CD8-positive, alpha-beta memory T cell (primary cell): ENCODE results near the gene PDZD7. TPM values are rescaled to one million over a fixed set of nuclear protein-coding genes. Genes with fewer than 3 reads are reported as not detected.
"Not testable (repeated sequence)": the region's sequence is repeated elsewhere in the genome, so short reads cannot be mapped to it uniquely, and the experiment has no call there.

Experiments used
- CTCF ChIA-PET: fragments of 350-600 bp; sonication (Branson Sonifier 250); formaldehyde crosslinking; loops from one replicate; lab custom pipeline; 2021; ENCODE audit warnings: antibody characterized with exemption; lab: Charles Lee
- POLR2A ChIA-PET: fragments of 350-600 bp; sonication (Branson Sonifier 250); formaldehyde crosslinking; loops from one replicate; lab custom pipeline; 2021; ENCODE audit warnings: antibody characterized with exemption; lab: Charles Lee
- DNase-seq, 5 donors: peaks; one replicate each; pipeline versions ENCODE4 v3.0.0 to v3.0.0-alpha.2; 2020 to 2022; ENCODE audit warnings: mixed read lengths in 1 of 5
- H3K27ac ChIP-seq: one replicate; pipeline ENCODE4 v1.7.0; 2013; ENCODE audit warnings: low read depth, mild to moderate bottlenecking, low read length, moderate library complexity
- H3K27me3 ChIP-seq: 2 replicates; pipeline ENCODE4 v1.7.0; 2013; ENCODE audit warnings: low read length, mild to moderate bottlenecking; ENCODE audit not compliant: insufficient read depth, poor library complexity, severe bottlenecking
- H3K36me3 ChIP-seq: 2 replicates; pipeline ENCODE4 v1.7.0; 2013; ENCODE audit warnings: mild to moderate bottlenecking, low read length, moderate library complexity; ENCODE audit not compliant: insufficient read depth
- H3K4me1 ChIP-seq: 2 replicates; pipeline ENCODE4 v1.7.0; 2013; ENCODE audit warnings: mild to moderate bottlenecking, low read length, moderate library complexity; ENCODE audit not compliant: insufficient read depth
- H3K4me3 ChIP-seq: 2 replicates; pipeline ENCODE4 v1.7.0; 2013; ENCODE audit warnings: mild to moderate bottlenecking, low read length
- H3K9me3 ChIP-seq: 2 replicates; pipeline ENCODE4 v1.7.0; 2013; ENCODE audit warnings: mild to moderate bottlenecking, low read length
- H3K27ac Mint-ChIP-seq, 8 donors: one replicate each; pipeline ENCODE4 v1.8.0; 2020 to 2021; ENCODE audit warnings: mixed read lengths in 8 of 8, mild to moderate bottlenecking in 6 of 8, inconsistent platforms in 3 of 8, moderate library complexity in 3 of 8
- H3K27me3 Mint-ChIP-seq, 2 donors: one replicate each; pipeline ENCODE4 v1.8.0; 2020 to 2021; ENCODE audit warnings: mixed read lengths in 2 of 2, mild to moderate bottlenecking in 1 of 2, moderate library complexity in 1 of 2
- H3K36me3 Mint-ChIP-seq, 3 donors: one replicate each; pipeline ENCODE4 v1.8.0; 2020 to 2021; ENCODE audit warnings: mixed read lengths in 3 of 3, inconsistent platforms in 1 of 3, mild to moderate bottlenecking in 1 of 3
- H3K4me1 Mint-ChIP-seq, 3 donors: one replicate each; pipeline ENCODE4 v1.8.0; 2020 to 2021; ENCODE audit warnings: mixed read lengths in 3 of 3, inconsistent platforms in 1 of 3, mild to moderate bottlenecking in 1 of 3
- H3K4me3 Mint-ChIP-seq, 7 donors: one replicate each; pipeline ENCODE4 v1.8.0; 2020 to 2021; ENCODE audit warnings: mixed read lengths in 7 of 7, mild to moderate bottlenecking in 6 of 7, moderate library complexity in 4 of 7, inconsistent platforms in 2 of 7
- H3K9me3 Mint-ChIP-seq, 5 donors: one replicate each; pipeline ENCODE4 v1.8.0; 2020 to 2022; ENCODE audit warnings: mixed read lengths in 5 of 5, mild to moderate bottlenecking in 3 of 5, moderate library complexity in 2 of 5, inconsistent platforms in 1 of 5
- polyA plus RNA-seq: library from polyadenylated mRNA; unstranded; fragments of 300-500 nt; fragmentation: Illumina TruSeq; gene quantifications from one replicate; pipeline ENCODE4 v1.2.3, GENCODE V29; 2021
- total RNA-seq, 2 experiments: library from RNA; stranded (reverse); gene quantifications; one replicate each; pipeline ENCODE4 v1.2.3, GENCODE V29; 2021

Gene PDZD7
- total and polyA plus RNA-seq, 3 experiments from 2014 or later: 0.23 to 0.33 (median 0.31) TPM

- Mint-ChIP-seq H3K27ac (no peak overlapping the region), H3K4me1 (no peaks in the 10 kb centered on the region), H3K36me3 (peaks cover 0 to 39% (median 13%) of the 10 kb centered on the region in 3 donors), H3K27me3 (no peaks in the 10 kb centered on the region), H3K4me3 (no peak overlapping the region), H3K9me3 (no peaks in the 10 kb centered on the region)
- ChIA-PET POLR2A (no interaction called here), CTCF (no interaction called here)
- H3K4me1 ChIP-seq: no peaks in the 10 kb centered on the region
- no peak overlapping the region for H3K4me3 ChIP-seq
- no peak for DNase-seq
- H3K36me3 ChIP-seq: peaks cover 4% of the 10 kb centered on the region
- H3K9me3 ChIP-seq: no peaks in the 10 kb centered on the region
- H3K27me3 ChIP-seq: no peaks in the 10 kb centered on the region
- H3K27ac ChIP-seq: no peak overlapping the region
Observed at GRCh38 chr10:100978121-100978900, 52.6 kb downstream of the PDZD7 start.

- ChIA-PET CTCF (no interaction called here), POLR2A (no interaction called here)
- Mint-ChIP-seq H3K27me3 (no peaks in the 10 kb centered on the region), H3K27ac (peak overlapping the region in 4 of 8 donors; percentile 23 to 60 (median 55)), H3K4me3 (no peak overlapping the region), H3K9me3 (no peaks in the 10 kb centered on the region), H3K4me1 (no peaks in the 10 kb centered on the region), H3K36me3 (peaks cover 0 to 31% (median 13%) of the 10 kb centered on the region in 3 donors)
- H3K4me3 ChIP-seq: no peak overlapping the region
- no peak for DNase-seq
- H3K27me3 ChIP-seq: no peaks in the 10 kb centered on the region
- peaks cover 4% of the 10 kb centered on the region for H3K36me3 ChIP-seq
- H3K4me1 ChIP-seq: no peaks in the 10 kb centered on the region
- no peaks in the 10 kb centered on the region for H3K9me3 ChIP-seq
- H3K27ac ChIP-seq: no peak overlapping the region
Observed at GRCh38 chr10:100977436-100977835, 53.5 kb downstream of the PDZD7 start.

DNA sequence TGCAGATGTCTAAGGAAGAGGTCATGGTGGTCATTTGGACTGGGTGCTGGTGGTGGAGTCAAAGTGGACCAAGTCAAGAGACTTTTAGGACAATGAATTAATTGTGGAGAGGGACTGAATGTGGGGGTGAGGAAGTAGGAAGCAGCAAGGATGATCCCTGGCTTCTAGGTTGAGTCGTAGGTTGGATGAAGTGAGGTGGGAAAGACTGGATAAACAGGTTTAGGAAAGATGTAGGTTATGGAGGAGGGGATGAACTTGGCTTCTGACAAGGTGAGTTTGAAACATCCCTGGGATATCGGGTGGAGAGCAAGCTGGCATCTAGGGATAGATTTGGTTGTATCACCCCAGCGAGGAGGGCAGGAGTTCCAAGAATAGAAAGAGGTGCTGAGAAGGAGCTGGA, 54.0 kb downstream of the PDZD7 start:
- Histone ChIP-seq H3K4me3 (no peak overlapping the region), H3K36me3 (peaks cover 4% of the 10 kb centered on the region), H3K27me3 (no peaks in the 10 kb centered on the region), H3K4me1 (no peaks in the 10 kb centered on the region), H3K9me3 (no peaks in the 10 kb centered on the region), H3K27ac (no peak overlapping the region)
- Mint-ChIP-seq H3K27me3 (no peaks in the 10 kb centered on the region), H3K36me3 (peaks cover 0 to 26% (median 13%) of the 10 kb centered on the region in 3 donors), H3K4me1 (no peaks in the 10 kb centered on the region), H3K4me3 (no peak overlapping the region), H3K27ac (peak overlapping the region in 4 of 8 donors; percentile 6 to 60 (median 34)), H3K9me3 (no peaks in the 10 kb centered on the region)
- ChIA-PET CTCF (no interaction called here), POLR2A (no interaction called here)
- DNase-seq: no peak

GRCh38 chr10:100975397-100975796, 55.5 kb downstream of the PDZD7 start:
- POLR2A ChIA-PET, H3K4me3 Mint-ChIP-seq, H3K36me3 ChIP-seq, H3K27me3 Mint-ChIP-seq, DNase-seq, H3K27me3 ChIP-seq, H3K4me1 ChIP-seq, H3K4me3 ChIP-seq, H3K27ac ChIP-seq, H3K27ac Mint-ChIP-seq, H3K9me3 ChIP-seq, H3K9me3 Mint-ChIP-seq, CTCF ChIA-PET, H3K4me1 Mint-ChIP-seq: not testable (repeated sequence)
- H3K36me3 Mint-ChIP-seq: peaks cover 0 to 14% (median 10%) of the 10 kb centered on the region in 3 donors

- H3K27ac ChIP-seq: no peak overlapping the region
- Mint-ChIP-seq H3K4me1 (peaks cover 8 to 20% (median 19%) of the 10 kb centered on the region in 3 donors), H3K36me3 (peaks cover 0 to 6% (median 0%) of the 10 kb centered on the region in 3 donors), H3K27ac (peak overlapping the region in 2 of 8 donors; percentile 47 to 61), H3K4me3 (no peak overlapping the region), H3K9me3 (no peaks in the 10 kb centered on the region), H3K27me3 (no peaks in the 10 kb centered on the region)
- no peak overlapping the region for H3K4me3 ChIP-seq
- H3K9me3 ChIP-seq: no peaks in the 10 kb centered on the region
- DNase-seq: no peak
- no peaks in the 10 kb centered on the region for H3K27me3 ChIP-seq
- ChIA-PET POLR2A (no interaction called here), CTCF (interaction anchor here (1.5 kb wide), 1 partner anchor 25 kb away, joined by 5 read pairs; no protein-coding TSS in a partner anchor)
- no peaks in the 10 kb centered on the region for H3K36me3 ChIP-seq
- H3K4me1 ChIP-seq: peaks cover 5% of the 10 kb centered on the region
Observed at GRCh38 chr10:100972904-100973535, 57.9 kb downstream of the PDZD7 start.

DNA sequence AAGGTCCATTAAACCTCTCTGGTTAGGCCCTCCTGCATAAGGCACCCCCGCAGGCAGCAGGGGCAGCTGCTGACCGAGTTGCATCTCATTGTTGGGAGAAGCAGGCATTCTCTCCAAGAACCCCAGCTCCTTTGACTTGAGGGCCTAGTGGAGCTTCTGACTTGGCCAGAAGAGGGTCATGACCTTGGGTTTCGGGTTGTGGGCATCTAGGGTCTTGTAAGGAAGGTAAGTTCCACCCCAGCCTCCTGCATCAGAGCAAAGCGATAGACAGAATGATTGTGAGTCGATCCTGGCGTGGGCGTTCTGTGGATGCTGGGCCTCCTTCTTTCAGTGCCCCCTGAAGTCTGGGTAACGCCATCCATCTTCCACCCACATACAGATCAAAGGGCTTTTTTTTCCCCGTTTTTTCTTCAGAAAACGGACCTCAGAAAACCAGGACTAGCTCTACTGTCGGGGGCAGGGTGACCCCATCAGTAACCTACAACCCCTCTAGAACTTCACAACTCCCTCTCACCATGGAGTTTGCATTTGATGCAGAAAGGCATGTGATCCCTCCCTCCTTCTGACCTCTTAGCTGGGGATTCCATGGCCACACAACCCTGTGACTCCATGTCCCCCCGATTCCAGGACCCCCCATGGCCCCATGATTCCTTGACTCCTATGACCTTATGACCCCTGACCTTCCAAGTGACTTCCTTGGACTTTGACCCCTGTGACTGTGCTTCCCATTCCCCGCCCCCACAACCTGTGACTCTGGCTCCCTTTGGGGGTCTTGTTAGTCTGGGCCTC, 58.6 kb downstream of the PDZD7 start:
- Mint-ChIP-seq H3K4me3 (peak overlapping the region in 1 of 7 donors; percentile 8), H3K27ac (peak overlapping the region in 2 of 8 donors; percentile 47 to 61), H3K36me3 (peaks cover 0 to 6% (median 0%) of the 10 kb centered on the region in 3 donors), H3K9me3 (no peaks in the 10 kb centered on the region), H3K4me1 (peaks cover 8 to 20% (median 20%) of the 10 kb centered on the region in 3 donors), H3K27me3 (no peaks in the 10 kb centered on the region)
- Histone ChIP-seq H3K27ac (no peak overlapping the region), H3K4me1 (peaks cover 5% of the 10 kb centered on the region), H3K27me3 (no peaks in the 10 kb centered on the region), H3K4me3 (no peak overlapping the region), H3K36me3 (no peaks in the 10 kb centered on the region), H3K9me3 (no peaks in the 10 kb centered on the region)
- DNase-seq: no peak
- CTCF ChIA-PET: interaction anchor here (0.8 to 1.5 kb wide), 2 partner anchors 25 to 46 kb away, joined by 3 to 5 read pairs; no protein-coding TSS in a partner anchor
- POLR2A ChIA-PET: no interaction called here

- peaks cover 8 to 20% (median 20%) of the 10 kb centered on the region in 3 donors for H3K4me1 Mint-ChIP-seq
- no peaks in the 10 kb centered on the region for H3K9me3 ChIP-seq
- peaks cover 0 to 2% (median 0%) of the 10 kb centered on the region in 3 donors for H3K36me3 Mint-ChIP-seq
- no peaks in the 10 kb centered on the region for H3K36me3 ChIP-seq
- no peaks in the 10 kb centered on the region for H3K27me3 ChIP-seq
- no peaks in the 10 kb centered on the region for H3K27me3 Mint-ChIP-seq
- no peak for DNase-seq
- peak overlapping the region in 6 of 7 donors; percentile 13 to 74 (median 70) for H3K4me3 Mint-ChIP-seq
- no peak overlapping the region for H3K27ac ChIP-seq
- no peak overlapping the region for H3K4me3 ChIP-seq
- peak overlapping the region in 3 of 8 donors; percentile 10 to 63 (median 48) for H3K27ac Mint-ChIP-seq
- CTCF ChIA-PET: interaction anchor here (0.8 to 2.0 kb wide), 3 partner anchors 26 to 47 kb away, joined by 3 to 12 read pairs (median 5); no protein-coding TSS in a partner anchor
- no peaks in the 10 kb centered on the region for H3K9me3 Mint-ChIP-seq
- POLR2A ChIA-PET: no interaction called here
- H3K4me1 ChIP-seq: peaks cover 5% of the 10 kb centered on the region
Observed at GRCh38 chr10:100970914-100971811, 59.8 kb downstream of the PDZD7 start.
